ENCODE measurements around the gene SIRT7. TPM values are rescaled to one million over a fixed set of nuclear protein-coding genes. Genes with fewer than 3 reads are reported as not detected.

Gene SIRT7
- total RNA-seq, 2 donors from 2014 or later, result 48.9 to 58.2 TPM

- H3K9me3 ChIP-seq (ENCODE audit: control insufficient read depth, low read length, poor library complexity, severe bottlenecking), result no peaks in the 10 kb centered on the region
- Mint-ChIP-seq H3K4me1 (peaks cover 4% of the 10 kb centered on the region), H3K36me3 (ENCODE audit: low read depth) (peaks cover 2% of the 10 kb centered on the region), H3K27ac (no peak overlapping the region), H3K27me3 (peaks cover 19% of the 10 kb centered on the region), H3K4me3 (no peak overlapping the region)
- ATAC-seq (no peak), DNase-seq (no peak)
These were observed 19.7 kb downstream of the SIRT7 start for GRCh38 chr17:81898029-81898866.

- ATAC-seq, result no peak
- no peak for DNase-seq
- peaks cover 4% of the 10 kb centered on the region for H3K36me3 Mint-ChIP-seq (ENCODE audit: low read depth)
- H3K9me3 ChIP-seq (ENCODE audit: control insufficient read depth, low read length, poor library complexity, severe bottlenecking), result no peaks in the 10 kb centered on the region
- peaks cover 9% of the 10 kb centered on the region for H3K4me1 Mint-ChIP-seq
- H3K4me3 Mint-ChIP-seq, result no peak overlapping the region
- no peak overlapping the region for H3K27ac Mint-ChIP-seq
- peaks cover 7% of the 10 kb centered on the region for H3K27me3 Mint-ChIP-seq
These were observed 22.6 kb downstream of the SIRT7 start for GRCh38 chr17:81895400-81895799.

GRCh38 chr17:81891303-81891552, 26.7 kb downstream of the SIRT7 start:
- Mint-ChIP-seq H3K36me3 (ENCODE audit: low read depth) (peaks cover 10% of the 10 kb centered on the region), H3K4me3 (peak overlapping the region; percentile 91), H3K27ac (peak overlapping the region; percentile 87), H3K4me1 (peaks cover 15% of the 10 kb centered on the region), H3K27me3 (no peaks in the 10 kb centered on the region)
- no peak for DNase-seq
- ATAC-seq, result no peak
- H3K9me3 ChIP-seq (ENCODE audit: control insufficient read depth, low read length, poor library complexity, severe bottlenecking), result no peaks in the 10 kb centered on the region

GRCh38 chr17:81890447-81891302, 27.3 kb downstream of the SIRT7 start:
- peak overlapping the region; percentile 87 for H3K27ac Mint-ChIP-seq
- H3K36me3 Mint-ChIP-seq (ENCODE audit: low read depth), result peaks cover 10% of the 10 kb centered on the region
- H3K4me3 Mint-ChIP-seq, result peak overlapping the region; percentile 87

GRCh38 chr17:81889602-81890001, 28.4 kb downstream of the SIRT7 start:
- H3K4me3 Mint-ChIP-seq, result peak overlapping the region; percentile 87
- H3K4me1 Mint-ChIP-seq, result peaks cover 22% of the 10 kb centered on the region
- peaks cover 12% of the 10 kb centered on the region for H3K36me3 Mint-ChIP-seq (ENCODE audit: low read depth)
- ATAC-seq (no peak), DNase-seq (no peak)
- no peaks in the 10 kb centered on the region for H3K27me3 Mint-ChIP-seq
- H3K27ac Mint-ChIP-seq, result no peak overlapping the region
- H3K9me3 ChIP-seq (ENCODE audit: control insufficient read depth, low read length, poor library complexity, severe bottlenecking), result no peaks in the 10 kb centered on the region

More at GRCh38 chr17:81890447-81891302, 27.3 kb downstream of the SIRT7 start:
- H3K9me3 ChIP-seq (ENCODE audit: control insufficient read depth, low read length, poor library complexity, severe bottlenecking), result no peaks in the 10 kb centered on the region
- DNase-seq (no peak), ATAC-seq (no peak)
- Mint-ChIP-seq H3K27me3 (no peaks in the 10 kb centered on the region), H3K4me1 (peaks cover 19% of the 10 kb centered on the region)

GRCh38 chr17:81888988-81889595, 28.9 kb downstream of the SIRT7 start:
- Mint-ChIP-seq H3K27ac (no peak overlapping the region), H3K27me3 (no peaks in the 10 kb centered on the region)
- no peak for DNase-seq

GRCh38 chr17:81888105-81888987, 29.6 kb downstream of the SIRT7 start:
- peak overlapping the region; percentile 67 for H3K4me3 Mint-ChIP-seq
- no peaks in the 10 kb centered on the region for H3K27me3 Mint-ChIP-seq
- peaks cover 12% of the 10 kb centered on the region for H3K36me3 Mint-ChIP-seq (ENCODE audit: low read depth)
- no peak overlapping the region for H3K27ac Mint-ChIP-seq
- no peaks in the 10 kb centered on the region for H3K9me3 ChIP-seq (ENCODE audit: control insufficient read depth, low read length, poor library complexity, severe bottlenecking)
- ATAC-seq (no peak), DNase-seq (no peak)
- peaks cover 22% of the 10 kb centered on the region for H3K4me1 Mint-ChIP-seq

More at GRCh38 chr17:81888988-81889595, 28.9 kb downstream of the SIRT7 start:
- ATAC-seq, result no peak
- no peaks in the 10 kb centered on the region for H3K9me3 ChIP-seq (ENCODE audit: control insufficient read depth, low read length, poor library complexity, severe bottlenecking)
- H3K4me1 Mint-ChIP-seq, result peaks cover 22% of the 10 kb centered on the region
- H3K4me3 Mint-ChIP-seq, result peak overlapping the region; percentile 67
- peaks cover 12% of the 10 kb centered on the region for H3K36me3 Mint-ChIP-seq (ENCODE audit: low read depth)

- no peak for DNase-seq
- no peak for ATAC-seq
- H3K36me3 Mint-ChIP-seq (ENCODE audit: low read depth), result peaks cover 10% of the 10 kb centered on the region
These were observed 32.0 kb downstream of the SIRT7 start for GRCh38 chr17:81885869-81886548.

GRCh38 chr17:81885454-81885853, 32.5 kb downstream of the SIRT7 start:
- Mint-ChIP-seq H3K4me3 (no peak overlapping the region), H3K27ac (peak overlapping the region; percentile 81), H3K36me3 (ENCODE audit: low read depth) (peaks cover 10% of the 10 kb centered on the region), H3K4me1 (peaks cover 14% of the 10 kb centered on the region), H3K27me3 (no peaks in the 10 kb centered on the region)
- no peaks in the 10 kb centered on the region for H3K9me3 ChIP-seq (ENCODE audit: control insufficient read depth, low read length, poor library complexity, severe bottlenecking)
- ATAC-seq (no peak), DNase-seq (no peak)

More at GRCh38 chr17:81885869-81886548, 32.0 kb downstream of the SIRT7 start:
- H3K9me3 ChIP-seq (ENCODE audit: control insufficient read depth, low read length, poor library complexity, severe bottlenecking), result no peaks in the 10 kb centered on the region
- Mint-ChIP-seq H3K4me1 (peaks cover 18% of the 10 kb centered on the region), H3K27ac (peak overlapping the region; percentile 81), H3K27me3 (no peaks in the 10 kb centered on the region), H3K4me3 (no peak overlapping the region)

GRCh38 chr17:81884968-81885367, 33.0 kb downstream of the SIRT7 start:
- no peaks in the 10 kb centered on the region for H3K9me3 ChIP-seq (ENCODE audit: control insufficient read depth, low read length, poor library complexity, severe bottlenecking)
- DNase-seq (no peak), ATAC-seq (no peak)
- Mint-ChIP-seq H3K4me3 (no peak overlapping the region), H3K4me1 (peaks cover 13% of the 10 kb centered on the region), H3K27ac (peak overlapping the region; percentile 81), H3K27me3 (no peaks in the 10 kb centered on the region), H3K36me3 (ENCODE audit: low read depth) (peaks cover 10% of the 10 kb centered on the region)

- H3K4me3 Mint-ChIP-seq, result no peak overlapping the region
- no peaks in the 10 kb centered on the region for H3K27me3 Mint-ChIP-seq
- DNase-seq (no peak), ATAC-seq (no peak)
- H3K36me3 Mint-ChIP-seq (ENCODE audit: low read depth), result peaks cover 10% of the 10 kb centered on the region
- peak overlapping the region; percentile 81 for H3K27ac Mint-ChIP-seq
- no peaks in the 10 kb centered on the region for H3K9me3 ChIP-seq (ENCODE audit: control insufficient read depth, low read length, poor library complexity, severe bottlenecking)
- H3K4me1 Mint-ChIP-seq, result peaks cover 13% of the 10 kb centered on the region
These were observed 33.5 kb downstream of the SIRT7 start for GRCh38 chr17:81884520-81884919.

- H3K4me3 Mint-ChIP-seq, result no peak overlapping the region
- H3K27ac Mint-ChIP-seq, result peak overlapping the region; percentile 37
- ATAC-seq, result no peak
- no peaks in the 10 kb centered on the region for H3K27me3 Mint-ChIP-seq
- no peaks in the 10 kb centered on the region for H3K36me3 Mint-ChIP-seq (ENCODE audit: low read depth)
- no peak for DNase-seq
- no peaks in the 10 kb centered on the region for H3K9me3 ChIP-seq (ENCODE audit: control insufficient read depth, low read length, poor library complexity, severe bottlenecking)
- peaks cover 4% of the 10 kb centered on the region for H3K4me1 Mint-ChIP-seq
These were observed 38.9 kb downstream of the SIRT7 start for GRCh38 chr17:81879121-81879520.

Measured in T-helper 17 cell (primary cell).